ENCODE results near the gene MAP2K6.

GRCh38 chr17:69402052-69402451 is 12.4 kb upstream of the MAP2K6 start:
- no peak for TF ChIP-seq CTCF (conservative IDR thresholded peaks at IDR 0.05; ENCODE audit: low read length)
- TF ChIP-seq EZH2phosphoT487 (IDR thresholded peaks at IDR 0.05; ENCODE audit: borderline replicate concordance, low read depth, low read length) = no peak

All from OCI-LY7 (cell line).